Measurements from ENCODE around the gene CNBD2. TPM values are rescaled to one million over a fixed set of nuclear protein-coding genes. Genes with fewer than 3 reads are reported as not detected.
"Not testable (repeated sequence)": the region's sequence is repeated elsewhere in the genome, so short reads cannot be mapped to it uniquely, and the experiment has no call there.

The CNBD2 gene
- total RNA-seq, 1 experiment from 2014 or later = 1.4 TPM

DNA sequence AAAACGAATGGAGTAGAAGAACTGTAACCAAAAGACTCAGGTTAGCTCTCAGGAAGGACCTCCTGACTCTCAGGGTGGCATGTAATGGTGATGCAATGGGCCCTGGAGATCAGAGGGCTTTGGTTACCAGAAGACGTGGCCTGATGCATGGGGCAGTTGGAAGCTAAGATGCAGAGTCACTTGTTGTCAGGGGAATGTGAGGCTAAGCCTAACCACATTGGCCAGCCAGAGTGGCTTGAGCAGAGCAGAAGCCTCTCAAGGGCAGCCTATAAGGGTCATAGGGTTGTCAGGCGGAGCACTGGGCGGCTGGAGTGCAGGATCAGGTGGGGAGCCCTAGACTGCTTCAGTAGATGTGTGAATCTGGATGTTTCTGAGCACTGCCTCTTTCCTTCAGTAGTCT, 5.9 kb downstream of the CNBD2 start:
- no peak for DNase-seq (ENCODE audit: low read depth)

DNA sequence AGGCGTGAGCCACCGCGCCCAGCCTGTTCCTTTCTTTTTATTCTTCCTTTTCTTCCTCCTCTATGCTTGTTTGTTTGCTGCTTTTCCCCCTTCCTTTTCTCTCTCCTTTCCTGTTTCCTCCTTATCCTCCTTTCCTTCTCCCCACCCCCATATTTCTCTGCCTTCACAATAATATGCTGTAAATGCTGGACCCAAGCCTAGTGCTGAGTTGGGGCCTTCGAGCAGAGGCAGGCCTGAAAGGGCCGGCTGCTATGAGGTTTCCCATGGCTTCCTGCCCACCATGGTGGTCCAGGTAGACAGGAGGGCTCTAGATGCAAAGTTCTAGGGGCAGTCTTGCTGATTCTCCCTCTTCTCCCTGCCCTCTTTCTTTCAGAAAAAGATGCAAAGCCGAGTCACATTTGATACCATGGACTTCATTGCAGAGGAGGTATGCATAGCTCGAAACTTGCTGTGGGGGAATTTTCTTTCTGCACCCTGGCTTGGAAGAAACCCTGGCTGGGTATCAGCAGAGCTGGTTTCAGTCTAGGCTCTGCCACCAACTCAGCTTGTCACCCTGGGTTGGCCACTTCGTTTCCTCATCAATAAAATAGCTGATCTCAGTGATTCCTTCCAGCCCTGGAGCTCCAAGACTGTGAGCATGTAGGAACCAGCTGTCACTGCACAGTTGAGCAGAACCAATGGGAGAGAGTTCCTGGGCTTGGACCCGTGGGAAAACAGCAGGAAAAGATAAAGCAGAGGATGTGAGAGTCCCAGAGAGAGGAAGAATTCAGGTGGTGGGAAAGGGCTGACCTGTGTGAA, 7.4 kb downstream of the CNBD2 start:
- DNase-seq (ENCODE audit: low read depth) = no peak

DNA sequence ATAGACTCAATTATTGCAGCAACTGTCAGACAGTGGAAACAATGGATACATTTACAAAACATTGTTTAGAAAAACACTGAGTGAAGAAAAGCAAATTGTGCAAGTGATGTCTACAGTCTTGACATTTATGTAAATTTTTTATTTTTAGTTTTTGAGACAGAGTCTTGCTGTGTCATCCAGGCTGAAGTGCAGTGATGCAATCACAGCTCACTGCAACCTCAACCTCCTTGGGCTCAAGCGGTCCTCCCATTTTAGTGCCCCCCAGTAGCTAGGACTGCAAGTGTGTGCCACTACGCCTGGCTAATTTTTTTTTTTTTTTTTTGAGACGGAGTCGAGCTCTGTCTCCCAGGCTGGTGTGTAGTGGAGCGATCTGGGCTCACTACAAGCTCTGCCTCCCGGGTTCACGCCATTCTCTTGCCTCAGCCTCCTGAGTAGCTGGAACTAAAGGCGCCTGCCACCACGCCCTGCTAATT, 9.7 kb downstream of the CNBD2 start:
- DNase-seq (ENCODE audit: low read depth) = peak; percentile 8

DNA sequence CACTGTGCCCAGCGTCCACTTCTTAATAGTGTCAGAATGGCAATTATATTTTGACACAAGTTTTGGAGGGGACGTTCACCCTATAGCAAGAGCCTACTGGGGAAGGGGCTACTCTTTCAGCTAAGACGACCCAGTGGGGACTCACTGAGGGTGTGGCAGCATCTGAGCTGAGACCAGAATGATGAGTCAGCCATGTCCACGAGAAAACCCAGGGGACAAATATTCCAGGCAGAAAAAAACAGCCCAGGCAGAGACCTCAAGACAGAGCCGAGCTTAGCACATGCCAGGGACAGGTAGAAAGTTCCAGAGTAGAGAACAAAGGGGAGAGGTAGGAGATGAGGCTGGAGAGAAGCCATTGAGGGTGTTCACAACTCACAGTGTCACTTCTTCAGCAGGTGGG, 11.2 kb downstream of the CNBD2 start:
- DNase-seq (ENCODE audit: low read depth) = peak; percentile 19

DNA sequence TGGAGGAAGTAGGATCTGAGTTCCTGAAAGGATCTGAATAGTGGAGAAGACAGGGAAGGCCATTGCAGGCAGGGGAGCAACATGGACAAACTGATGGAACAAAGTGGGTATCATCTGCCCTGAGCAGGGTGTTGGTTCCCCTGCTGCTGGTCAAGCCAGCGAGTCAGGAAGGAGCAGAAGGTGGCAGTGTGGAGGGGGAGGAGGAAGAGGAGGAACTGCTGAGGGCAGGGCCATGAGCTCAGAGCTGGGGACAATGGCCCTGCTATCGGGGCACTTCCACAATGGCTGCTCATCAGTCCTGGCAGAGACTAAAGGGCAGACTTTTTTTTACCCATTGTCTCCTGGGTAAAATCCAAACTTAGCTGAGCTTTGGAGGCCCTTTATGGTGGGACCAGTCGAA, 13.6 kb downstream of the CNBD2 start:
- DNase-seq (ENCODE audit: low read depth) = no peak

DNA sequence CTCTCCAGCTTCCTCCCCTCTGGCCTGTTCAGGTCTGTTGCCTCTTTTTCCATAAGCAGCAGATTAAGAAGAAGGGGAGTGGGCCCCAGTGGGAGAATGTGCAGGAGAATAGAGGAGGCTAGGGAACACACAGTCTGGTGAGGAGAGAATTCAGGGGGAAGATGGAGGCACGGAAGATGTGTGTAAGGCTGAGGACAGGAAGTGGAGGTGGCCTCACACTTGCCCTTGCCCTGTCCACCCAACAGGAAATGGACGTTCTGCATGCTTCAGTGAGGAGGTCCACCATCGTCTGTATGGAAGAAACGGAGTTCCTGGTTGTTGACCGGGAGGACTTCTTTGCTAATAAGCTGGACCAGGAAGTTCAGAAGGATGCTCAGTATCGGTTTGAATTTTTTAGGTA, 16.0 kb downstream of the CNBD2 start:
- no peak for DNase-seq (ENCODE audit: low read depth)

DNA sequence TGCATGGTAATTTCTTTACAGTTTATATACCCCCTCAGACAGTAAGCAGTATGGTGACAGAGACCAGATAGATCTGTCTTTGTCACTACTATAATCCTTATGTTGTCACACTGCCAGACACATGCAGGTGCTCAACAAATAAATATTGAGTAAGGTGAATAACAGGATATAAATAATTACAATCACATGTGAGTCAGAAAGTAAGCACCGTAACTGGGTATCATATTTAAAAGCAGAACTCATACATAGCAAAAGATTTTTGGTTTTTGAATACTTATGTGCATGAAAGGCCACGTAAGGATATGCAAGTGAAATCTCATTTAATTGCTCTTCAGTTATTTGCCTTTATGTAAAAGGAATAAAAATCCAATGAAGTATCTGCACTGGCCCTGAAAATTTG, 17.4 kb downstream of the CNBD2 start:
- DNase-seq (ENCODE audit: low read depth) = no peak

DNA sequence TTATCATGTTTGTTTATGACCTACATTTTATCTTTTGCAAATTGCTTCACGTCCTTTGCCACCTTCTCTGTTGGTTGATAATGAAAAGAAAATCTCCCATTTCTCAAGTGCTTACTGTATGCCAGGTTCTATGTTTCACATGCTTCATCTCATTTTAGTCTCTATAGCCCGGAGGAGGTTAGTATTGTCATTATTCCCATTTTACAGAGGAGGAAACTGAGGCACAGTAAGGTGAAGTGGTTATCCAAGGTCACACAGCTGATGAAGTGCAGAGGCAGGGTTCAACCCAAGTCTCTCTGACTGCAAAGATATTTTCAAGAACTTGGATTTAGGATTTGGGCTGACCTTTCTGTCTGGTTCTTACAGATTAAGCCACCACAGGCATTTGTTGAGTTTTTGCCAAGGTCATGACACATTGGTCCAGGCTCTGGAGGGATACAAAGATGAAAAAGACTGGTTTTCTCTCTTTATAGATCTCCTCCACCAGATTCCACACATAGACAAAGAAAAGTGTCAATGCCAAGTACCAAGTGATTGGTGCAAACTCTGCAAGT, 20.6 kb downstream of the CNBD2 start:
- peak; percentile 32 for DNase-seq (ENCODE audit: low read depth)

DNA sequence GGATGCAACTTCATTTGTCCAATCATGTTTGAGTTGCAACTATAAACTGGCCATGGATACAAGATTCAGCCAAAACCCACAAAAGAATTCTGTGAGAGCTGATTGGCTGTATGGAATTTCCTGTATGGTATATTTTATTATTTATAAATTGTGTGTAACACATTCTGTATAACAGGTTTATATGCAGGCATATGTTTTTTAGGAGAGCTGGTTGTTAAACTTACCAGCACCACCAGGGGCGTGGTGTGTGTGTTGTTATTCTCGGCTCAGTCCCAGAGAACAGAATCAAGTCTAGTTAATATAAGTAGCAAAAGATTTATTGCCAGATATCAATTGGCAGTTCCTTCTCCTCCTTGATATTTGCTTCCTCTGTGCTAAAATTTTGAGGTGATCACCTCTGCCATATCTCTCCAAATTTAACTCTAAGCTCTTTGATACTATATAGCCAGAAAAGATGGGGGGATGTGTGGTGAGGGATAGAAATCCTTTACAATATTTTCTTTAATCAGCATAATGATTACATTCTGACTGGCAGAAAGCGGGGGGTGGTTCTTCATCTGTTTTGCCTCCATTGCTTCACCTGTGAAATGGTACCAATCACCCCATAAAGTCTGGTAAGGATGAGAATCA, 22.9 kb downstream of the CNBD2 start:
- no peak for DNase-seq (ENCODE audit: low read depth)

DNA sequence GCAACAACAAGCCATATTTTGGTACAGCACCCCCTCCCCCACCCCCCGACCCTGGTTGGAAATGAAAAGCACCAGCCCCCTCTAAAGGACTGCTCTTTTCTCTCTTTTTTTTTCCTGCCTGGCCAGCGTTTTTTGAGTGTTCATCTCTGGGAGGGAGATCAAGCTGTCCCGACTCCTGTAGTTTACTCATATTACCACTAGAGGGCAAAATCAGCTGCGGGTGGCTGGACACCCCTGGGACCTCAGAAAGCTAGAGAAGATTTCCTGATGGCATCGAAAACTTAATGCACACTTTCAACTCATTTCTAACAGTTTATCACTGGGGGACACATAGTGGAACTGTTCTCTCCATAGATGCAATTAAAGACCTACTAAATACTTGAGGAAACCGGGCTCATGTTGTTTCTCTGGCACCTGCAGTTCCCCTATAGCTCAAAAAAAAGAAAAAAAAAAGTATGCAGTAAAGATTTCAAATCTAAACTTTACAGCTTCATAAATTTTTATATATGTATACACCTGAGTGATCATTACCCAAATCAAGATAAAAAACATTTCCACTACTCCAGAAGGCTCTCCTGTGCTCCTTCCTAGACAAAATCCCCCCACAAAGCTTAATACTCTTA, 24.4 kb downstream of the CNBD2 start:
- peak; percentile 60 for DNase-seq (ENCODE audit: low read depth)

DNA sequence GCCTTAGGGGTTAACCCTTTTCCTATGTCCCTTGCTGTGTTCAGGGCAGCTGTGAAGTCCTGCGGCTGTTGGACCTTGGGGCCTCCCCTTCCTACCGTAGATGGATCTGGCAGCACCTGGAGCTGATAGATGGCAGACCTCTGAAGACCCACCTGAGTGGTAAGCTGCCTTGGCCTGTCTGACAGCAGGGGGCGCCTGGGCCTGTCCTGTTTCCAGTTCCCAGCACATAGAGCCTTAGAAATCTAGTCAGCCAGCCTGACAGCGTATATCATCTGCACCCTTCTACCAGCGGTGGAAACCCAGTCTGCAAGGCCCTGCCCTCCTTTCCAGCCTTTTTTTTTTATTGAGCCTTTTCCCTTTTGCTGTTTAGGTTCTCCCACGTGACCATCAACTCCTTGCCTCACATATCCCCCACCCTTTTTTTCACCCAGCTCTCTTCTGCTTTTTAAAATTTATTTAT, 26.6 kb downstream of the CNBD2 start:
- DNase-seq (ENCODE audit: low read depth) = peak; percentile 65

DNA sequence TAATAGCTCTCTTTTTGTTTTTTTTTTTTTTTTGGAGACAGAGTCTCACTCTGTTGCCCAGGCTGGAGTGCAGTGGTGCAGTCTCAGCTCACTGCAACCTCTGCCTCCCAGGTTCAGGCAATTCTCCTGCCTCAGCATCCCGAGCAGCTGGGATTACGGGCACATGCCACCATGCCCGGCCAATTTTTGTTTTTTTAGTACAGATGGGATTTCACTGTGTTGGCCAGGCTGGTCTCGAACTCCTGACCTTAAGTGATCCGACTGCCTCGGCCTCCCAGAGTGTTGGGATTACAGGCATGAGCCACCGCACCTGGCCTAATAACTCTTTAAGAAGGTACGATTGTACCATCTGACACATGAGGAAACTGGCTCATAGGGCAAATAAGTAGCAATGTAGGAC, 28.1 kb downstream of the CNBD2 start:
- not testable (repeated sequence) for DNase-seq (ENCODE audit: low read depth)

DNA sequence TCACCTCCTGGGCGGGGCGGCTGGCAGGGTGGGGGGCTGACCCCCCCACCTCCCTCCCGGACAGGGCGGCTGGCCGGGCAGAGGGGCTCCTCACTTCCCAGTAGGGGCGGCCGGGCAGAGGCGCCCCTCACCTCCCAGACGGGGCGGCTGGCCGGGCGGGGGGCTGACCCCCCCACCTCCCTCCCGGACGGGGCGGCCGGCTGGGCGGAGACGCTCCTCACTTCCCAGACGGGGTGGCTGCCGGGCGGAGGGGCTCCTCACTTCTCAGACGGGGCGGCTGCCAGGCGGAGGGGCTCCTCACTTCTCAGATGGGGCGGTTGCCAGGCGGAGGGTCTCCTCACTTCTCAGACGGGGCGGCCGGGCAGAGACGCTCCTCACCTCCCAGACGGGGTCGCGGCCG, 32.9 kb downstream of the CNBD2 start:
- not testable (repeated sequence) for DNase-seq (ENCODE audit: low read depth)

DNA sequence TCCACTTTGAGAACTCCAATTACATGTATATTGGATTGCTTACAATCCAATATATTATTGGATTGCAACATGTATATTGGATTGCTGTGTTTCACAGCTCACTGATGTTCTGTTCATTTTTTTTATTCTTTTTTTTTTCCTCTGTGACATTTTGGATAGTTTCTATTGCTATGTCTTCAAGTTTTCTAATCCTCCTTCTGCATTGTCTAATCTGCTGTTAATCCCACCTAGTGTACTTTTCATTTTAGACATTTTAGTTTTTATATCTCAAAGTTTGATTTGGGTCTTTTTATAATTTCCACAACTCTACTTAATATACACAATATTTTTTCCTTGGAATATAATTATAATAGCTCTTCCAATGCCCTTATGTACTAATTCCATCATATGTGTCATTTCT, 34.5 kb downstream of the CNBD2 start:
- no peak for DNase-seq (ENCODE audit: low read depth)

DNA sequence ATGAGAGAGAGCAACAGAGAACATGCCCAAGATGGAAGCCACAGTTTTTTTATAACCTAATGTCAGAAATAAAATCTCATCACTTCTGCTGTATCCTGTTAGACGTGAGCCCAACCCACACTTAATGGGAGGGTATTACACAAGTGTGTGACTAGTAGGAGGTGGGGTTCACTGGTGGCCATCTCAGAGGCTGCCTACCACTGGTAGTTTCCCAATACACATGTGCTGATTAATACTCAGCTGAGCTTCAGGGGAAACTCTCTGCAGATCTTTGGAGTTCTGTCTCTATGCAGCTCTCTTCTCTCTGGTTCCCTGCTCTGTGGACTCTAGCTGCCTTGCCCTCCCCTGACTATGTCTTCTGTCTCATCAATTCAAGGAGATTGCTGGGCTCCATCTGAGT, 35.7 kb downstream of the CNBD2 start:
- peak; percentile 8 for DNase-seq (ENCODE audit: low read depth)

DNA sequence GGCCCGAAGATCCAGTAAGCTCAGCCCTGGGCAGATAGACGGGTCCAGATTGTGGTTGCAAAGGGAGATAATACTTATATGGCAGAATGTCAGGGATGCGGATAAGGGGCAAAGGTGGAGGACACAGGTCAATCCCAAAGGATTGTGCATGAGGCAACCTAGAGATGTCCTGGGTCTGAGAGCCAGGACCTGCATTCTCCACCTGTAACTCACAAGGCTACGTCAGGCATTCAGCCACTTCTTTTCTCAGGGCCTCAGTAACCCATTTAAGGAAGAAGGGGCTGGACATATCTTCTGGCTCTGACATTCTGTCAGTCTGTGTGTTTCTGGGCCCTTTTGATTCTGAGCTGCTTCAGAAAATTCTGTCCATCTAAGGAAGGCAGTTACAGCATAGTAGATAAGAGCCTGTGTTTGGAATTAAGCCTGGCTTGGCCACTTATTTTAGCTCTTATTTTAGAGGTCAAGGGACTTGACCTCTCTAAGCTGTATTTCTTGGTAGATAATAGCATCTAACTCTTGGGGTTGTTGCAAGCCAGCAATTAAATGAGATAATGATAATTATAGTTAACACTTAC, 40.2 kb downstream of the CNBD2 start:
- no peak for DNase-seq (ENCODE audit: low read depth)

DNA sequence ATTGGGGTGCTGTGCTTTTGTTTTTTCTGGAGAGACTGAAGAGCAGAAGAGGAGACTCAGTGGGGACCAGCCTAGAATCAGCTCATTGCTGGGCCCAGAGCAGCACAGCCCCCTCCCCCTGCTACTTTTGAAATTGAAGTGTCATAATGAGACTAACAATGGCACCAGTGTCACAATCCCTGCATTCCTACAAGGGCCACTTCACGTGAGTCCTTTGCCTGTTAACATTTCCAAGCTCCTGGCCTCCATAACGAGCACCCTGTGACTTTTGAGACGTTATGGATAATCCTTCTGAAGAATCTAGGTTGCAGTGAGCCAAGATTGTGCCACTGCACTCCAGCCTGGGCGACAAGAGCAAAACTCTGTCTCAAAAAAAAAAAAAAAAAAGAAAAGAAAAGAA, 41.7 kb downstream of the CNBD2 start:
- DNase-seq (ENCODE audit: low read depth) = no peak

DNA sequence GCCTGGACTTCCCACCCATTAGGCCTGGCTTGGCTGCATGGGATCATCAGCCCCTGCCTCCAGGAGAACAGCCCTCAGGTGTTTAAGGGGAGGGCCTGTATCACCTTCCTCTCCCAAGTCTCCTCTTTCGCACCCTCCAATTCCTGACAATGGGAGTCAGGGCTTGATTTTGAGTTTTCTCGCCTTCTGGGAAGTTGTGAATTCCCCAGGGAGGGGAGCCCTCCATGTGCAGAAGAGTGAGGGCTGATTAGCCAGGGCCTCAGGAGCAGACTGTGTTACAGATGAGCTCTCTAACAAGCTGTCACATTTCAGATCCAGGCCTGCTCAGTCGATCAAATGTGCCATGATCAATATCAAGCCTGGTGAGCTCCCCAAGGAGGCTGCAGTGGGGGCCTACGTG, 42.4 kb downstream of the CNBD2 start:
- no peak for DNase-seq (ENCODE audit: low read depth)

DNA sequence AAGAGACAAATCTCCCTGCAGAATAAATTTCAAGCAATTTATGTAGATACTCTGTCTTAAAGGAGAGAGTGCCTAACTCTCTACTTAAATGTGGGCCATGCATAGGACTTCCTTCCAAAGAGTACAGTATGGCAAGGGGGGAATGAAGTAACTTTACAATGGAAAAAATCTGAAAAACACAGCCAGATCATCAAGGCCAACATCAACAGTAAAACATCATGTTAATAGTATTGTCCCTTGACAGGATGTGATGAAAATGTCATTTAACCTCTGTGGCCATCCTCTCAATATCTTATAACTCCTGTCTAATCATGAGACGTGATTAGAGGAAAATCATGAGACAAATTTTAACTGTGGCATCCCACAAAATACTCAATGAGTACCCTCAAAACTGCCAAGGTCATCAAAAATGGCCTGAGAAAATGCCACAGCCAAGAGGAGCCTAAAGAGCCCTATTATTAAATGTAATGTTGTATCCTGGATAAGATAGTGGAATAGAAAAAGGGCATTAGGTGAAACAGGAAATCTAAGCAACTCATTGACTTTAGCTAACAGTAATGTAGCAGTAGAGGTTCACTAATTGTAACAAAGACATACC, 47.5 kb downstream of the CNBD2 start:
- no peak for DNase-seq (ENCODE audit: low read depth)

DNA sequence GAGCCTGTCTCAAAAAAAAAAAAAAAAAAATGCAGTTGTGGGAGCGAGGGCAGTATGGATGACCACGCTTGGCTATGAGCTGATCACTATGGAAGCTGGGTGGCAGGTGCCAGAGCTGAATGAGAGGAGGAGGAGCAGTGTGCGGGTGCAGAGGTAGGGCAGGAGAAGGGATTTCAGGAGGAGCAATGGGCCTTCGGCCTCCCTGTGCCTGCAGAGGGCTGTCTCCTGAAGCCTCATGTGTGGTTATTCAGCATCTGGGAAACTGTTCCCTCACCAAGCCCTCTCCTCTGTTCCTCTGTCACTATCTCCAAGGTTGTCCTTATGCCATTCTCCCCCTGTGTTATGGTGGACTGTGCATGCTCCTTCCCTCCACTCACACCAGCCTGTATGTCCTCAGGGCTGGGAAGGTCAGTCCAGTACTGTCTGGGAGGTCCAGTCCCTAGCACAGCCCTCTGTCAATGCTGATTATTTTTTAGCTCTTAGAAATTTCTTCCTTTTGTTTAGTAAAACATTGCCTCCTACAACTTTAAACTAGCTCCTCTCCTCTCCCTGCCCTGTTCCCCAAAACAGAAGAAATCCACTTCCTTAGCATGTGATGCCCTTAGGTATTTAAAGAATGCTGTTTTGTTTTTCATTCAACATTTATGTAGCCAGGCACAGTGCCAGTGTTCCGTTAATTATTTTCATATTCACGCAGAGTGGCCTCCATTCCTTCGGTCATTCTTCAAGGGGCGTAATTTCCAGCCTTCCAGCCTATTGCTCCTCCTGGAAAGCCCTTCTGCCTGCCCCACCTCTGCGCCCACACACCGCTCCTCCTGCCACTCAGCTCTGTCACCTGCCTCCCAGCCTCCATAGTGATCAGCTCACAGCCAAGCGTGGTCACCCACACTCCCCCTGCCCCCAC, 48.9 kb downstream of the CNBD2 start:
- peak; percentile 40 for DNase-seq (ENCODE audit: low read depth)
